PC-3 (cell line): ENCODE results near the gene CREBZF. TPM values are rescaled to one million over a fixed set of nuclear protein-coding genes. Genes with fewer than 3 reads are reported as not detected.

ENCODE experiments used
- ATAC-seq: fragments of 200-7000 bp; cut with Tn5 transposase; 2 replicates; pipeline ENCODE4 v1.9.1; 2020; ENCODE audit warnings: mild to moderate bottlenecking, moderate library complexity
- BruUV-seq: library from RNA; stranded (reverse); fragments of 400-500 nt; replicated peaks from 2 replicates; lab custom pipeline; 2021; lab: Mats Ljungman, UMichigan
- CTCF ChIA-PET: fragments of 300-600 bp; sonication (Branson Sonifier 250); formaldehyde crosslinking; loops from one replicate; lab custom pipeline; 2022; ENCODE audit warnings: antibody characterized with exemption; lab: Charles Lee
- POLR2A ChIA-PET: fragments of 300-600 bp; sonication (Branson Sonifier 250); formaldehyde crosslinking; loops from one replicate; lab custom pipeline; 2022; ENCODE audit warnings: antibody characterized with exemption; ENCODE audit not compliant: unreplicated experiment; lab: Charles Lee
- DNase-seq: peaks from one replicate; pipeline ENCODE4 v3.0.0-alpha.2; 2015
- H2AFZ ChIP-seq: fragments of 300-600 bp; sonication (generic); 2 replicates; pipeline ENCODE4 v1.6.0; 2016; ENCODE audit warnings: antibody characterized with exemption, low read length
- H3F3A ChIP-seq: fragments of 300-600 bp; sonication (generic); one replicate; pipeline ENCODE4 v1.6.0; 2017; ENCODE audit warnings: antibody characterized with exemption, low read length, control low read depth, mild to moderate bottlenecking; ENCODE audit not compliant: unreplicated experiment
- H3K27ac ChIP-seq: fragments of 300-600 bp; sonication (generic); 2 replicates; pipeline ENCODE4 v1.5.1; 2016; ENCODE audit warnings: mild to moderate bottlenecking, low read length
- H3K27me3 ChIP-seq: fragments of 300-600 bp; sonication (generic); 2 replicates; pipeline ENCODE4 v1.6.1; 2016; ENCODE audit warnings: low read length, mixed read lengths
- H3K36me3 ChIP-seq: fragments of 300-600 bp; sonication (generic); 2 replicates; pipeline ENCODE4 v1.6.1; 2016; ENCODE audit warnings: low read depth, mixed run types, low read length, mixed read lengths
- H3K4me1 ChIP-seq: fragments of 300-600 bp; sonication (generic); 2 replicates; pipeline ENCODE4 v1.5.1; 2016; ENCODE audit warnings: low read length; ENCODE audit not compliant: insufficient read depth
- H3K4me2 ChIP-seq: fragments of 300-600 bp; sonication (generic); 2 replicates; pipeline ENCODE4 v1.6.0; 2016; ENCODE audit warnings: low read length
- H3K4me3 ChIP-seq: fragments of 300-600 bp; sonication (generic); 2 replicates; pipeline ENCODE4 v1.5.1; 2016; ENCODE audit warnings: mild to moderate bottlenecking, low read length, mixed read lengths
- H3K79me2 ChIP-seq: fragments of 300-600 bp; sonication (generic); 2 replicates; pipeline ENCODE4 v1.6.1; 2017; ENCODE audit warnings: low read length, mixed read lengths
- H3K9ac ChIP-seq: fragments of 300-600 bp; sonication (generic); 2 replicates; pipeline ENCODE4 v1.6.0; 2016; ENCODE audit warnings: mild to moderate bottlenecking, low read length
- H3K9me2 ChIP-seq: fragments of 300-600 bp; sonication (generic); replicated peaks from 2 replicates; pipeline ENCODE4 v1.6.1; 2016; ENCODE audit warnings: mixed run types, low read length, mixed read lengths
- H3K9me3 ChIP-seq: fragments of 300-600 bp; sonication (generic); 2 replicates; pipeline ENCODE4 v1.6.1; 2016; ENCODE audit warnings: low read length, mixed read lengths
- H4K20me1 ChIP-seq: fragments of 300-600 bp; sonication (generic); 2 replicates; pipeline ENCODE4 v1.6.1; 2016; ENCODE audit warnings: low read length, mixed read lengths
- CTCF ChIP-seq: fragments of 300-600 bp; sonication (generic); conservative IDR thresholded peaks from 2 replicates; pipeline ENCODE4 v1.5.1; 2017; ENCODE audit warnings: antibody characterized with exemption, low read depth, mild to moderate bottlenecking, low read length
- EZH2 ChIP-seq: fragments of 300-600 bp; sonication (generic); IDR thresholded peaks from one replicate; pipeline ENCODE4 v1.6.1; 2017; ENCODE audit warnings: antibody characterized with exemption, mild to moderate bottlenecking, low read length; ENCODE audit not compliant: unreplicated experiment
- EZH2phosphoT487 ChIP-seq: fragments of 300-600 bp; sonication (generic); IDR thresholded peaks from 2 replicates; pipeline ENCODE4 v1.6.1; 2018; ENCODE audit warnings: mild to moderate bottlenecking, antibody characterized with exemption, low read length, borderline replicate concordance
- intact Hi-C: fragments of 100-400 bp; cut with micrococcal nuclease; formaldehyde crosslinking; loops from 2 replicates; pipeline ENCODE4 v1.9.0; 2023
- total RNA-seq: library from RNA; depleted of rRNA; stranded (reverse); fragments of >200 nt; gene quantifications from 2 replicates; pipeline ENCODE4 v1.2.3, GENCODE V29; 2014

CREBZF gene
- total RNA-seq, 1 experiment from 2014 or later = 75.0 TPM

DNA sequence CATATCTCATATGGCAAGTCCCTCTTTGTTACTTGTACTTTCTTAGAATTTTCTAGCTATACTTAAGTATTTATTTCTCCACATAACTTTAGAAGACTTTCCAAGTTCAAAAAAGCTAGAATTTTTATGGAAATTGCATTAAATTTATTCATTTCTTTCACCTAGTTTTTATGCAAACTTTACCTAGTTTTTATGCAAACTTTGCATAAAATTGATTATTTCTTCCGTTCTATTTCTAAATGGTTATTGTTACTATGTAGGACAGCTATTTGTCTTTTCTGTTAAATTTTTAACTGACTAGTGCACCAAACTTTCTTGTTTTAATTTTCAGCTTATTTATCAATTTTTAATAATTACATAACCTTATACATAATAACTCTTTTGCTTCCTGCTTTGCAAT is 3.2 kb upstream of the CREBZF start:
- ChIA-PET POLR2A (no interaction called here), CTCF (no interaction called here)
- H3K4me2 ChIP-seq = no peak overlapping the region
- H4K20me1 ChIP-seq = peaks cover 9% of the 10 kb centered on the region
- no peaks in the 10 kb centered on the region for H3K27me3 ChIP-seq
- peaks cover 6% of the 10 kb centered on the region for H3K4me1 ChIP-seq
- H3K9ac ChIP-seq = no peak overlapping the region
- no TSS peak for BruUV-seq
- no peak overlapping the region for H3K4me3 ChIP-seq
- no peak for TF ChIP-seq CTCF
- no peak for TF ChIP-seq EZH2
- TF ChIP-seq EZH2phosphoT487 = no peak
- DNase-seq (no peak), ATAC-seq (no peak)
- H3F3A ChIP-seq = no peaks in the 10 kb centered on the region
- no peaks in the 10 kb centered on the region for H3K9me2 ChIP-seq
- intact Hi-C loops = loop anchor here (10.0 kb wide), 1 partner anchor 577 kb away; the partner anchor contains the start of gene EED
- H2AFZ ChIP-seq = no peak overlapping the region
- H3K27ac ChIP-seq = no peak overlapping the region
- peaks cover 3% of the 10 kb centered on the region for H3K36me3 ChIP-seq
- no peaks in the 10 kb centered on the region for H3K9me3 ChIP-seq
- H3K79me2 ChIP-seq = peaks cover 18% of the 10 kb centered on the region

DNA sequence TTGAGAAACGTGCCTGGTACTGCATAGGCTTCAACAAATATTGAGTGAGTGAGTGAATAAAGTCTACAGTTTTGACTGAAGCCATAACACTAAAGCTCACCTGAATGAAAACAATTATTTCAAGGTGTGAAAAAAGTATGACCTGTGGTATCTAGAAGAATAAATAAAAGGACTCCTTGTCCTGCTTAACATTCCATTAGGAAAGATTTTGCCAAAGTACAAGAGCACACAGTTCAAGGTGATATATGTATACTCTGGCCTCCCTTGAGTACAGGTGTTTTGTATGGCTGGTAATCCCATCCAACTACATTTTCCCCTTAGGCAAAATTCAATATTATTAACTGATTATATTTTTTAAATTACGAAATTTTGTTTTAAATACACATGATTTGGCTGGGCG is 1.8 kb upstream of the CREBZF start:
- Histone ChIP-seq H3K9ac (no peak overlapping the region), H3K79me2 (peaks cover 33% of the 10 kb centered on the region), H3K9me2 (no peaks in the 10 kb centered on the region), H3F3A (no peaks in the 10 kb centered on the region), H3K27ac (no peak overlapping the region), H3K9me3 (no peaks in the 10 kb centered on the region), H4K20me1 (peaks cover 22% of the 10 kb centered on the region), H3K36me3 (peaks cover 15% of the 10 kb centered on the region), H3K4me3 (no peak overlapping the region), H2AFZ (peak overlapping the region; percentile 79; the same call in 1 of the 2 replicates), H3K4me2 (no peak overlapping the region), H3K27me3 (no peaks in the 10 kb centered on the region), H3K4me1 (peaks cover 6% of the 10 kb centered on the region)
- TF ChIP-seq EZH2phosphoT487 (no peak), CTCF (no peak), EZH2 (no peak)
- intact Hi-C loops = loop anchor here (10.0 kb wide), 1 partner anchor 578 kb away; the partner anchor contains the start of gene EED
- DNase-seq (no peak), ATAC-seq (no peak)
- ChIA-PET POLR2A (no interaction called here), CTCF (no interaction called here)
- BruUV-seq = no TSS peak

DNA sequence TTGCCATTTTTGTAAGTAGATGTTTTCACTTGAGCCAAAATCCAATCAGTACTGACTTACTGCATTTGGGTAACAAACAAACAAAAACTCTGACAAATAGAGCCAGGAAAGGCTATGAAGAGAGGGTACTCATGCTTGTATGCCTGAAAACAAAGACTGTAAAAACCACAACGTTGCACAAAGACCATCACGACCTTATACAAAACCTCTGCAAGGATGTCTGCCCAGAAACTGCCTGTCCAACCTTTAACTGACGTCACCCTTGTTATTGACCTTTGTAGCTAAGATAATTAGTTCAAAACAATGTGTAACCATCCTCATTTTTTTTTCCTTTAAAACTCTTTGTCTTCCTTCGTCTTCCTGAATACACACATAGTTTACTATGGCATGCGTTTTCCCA is 804 bp upstream of the CREBZF start:
- peaks cover 25% of the 10 kb centered on the region for H3K36me3 ChIP-seq
- 0 out of 2 replicates have a peak overlapping the region, but pooled peaks have one; percentile 99 for H3K9ac ChIP-seq
- no peaks in the 10 kb centered on the region for H3K9me3 ChIP-seq
- no peak for TF ChIP-seq EZH2phosphoT487
- TF ChIP-seq EZH2 = no peak
- TF ChIP-seq CTCF = no peak
- peaks cover 15% of the 10 kb centered on the region for H3K4me1 ChIP-seq
- peaks cover 42% of the 10 kb centered on the region for H3K79me2 ChIP-seq
- H4K20me1 ChIP-seq = peaks cover 32% of the 10 kb centered on the region
- no peak for ATAC-seq
- POLR2A ChIA-PET = interaction anchor here (0.6 kb wide), 1 partner anchor 18 kb away, joined by 3 read pairs; the partner anchor contains the start of gene TMEM126A
- H2AFZ ChIP-seq = peak overlapping the region; percentile 79
- H3K9me2 ChIP-seq = no peaks in the 10 kb centered on the region
- H3F3A ChIP-seq = no peaks in the 10 kb centered on the region
- BruUV-seq = no TSS peak
- H3K27me3 ChIP-seq = no peaks in the 10 kb centered on the region
- intact Hi-C loops = loop anchor here (10.0 kb wide), 1 partner anchor 579 kb away; the partner anchor contains the start of gene EED
- H3K27ac ChIP-seq = no peak overlapping the region
- no peak overlapping the region for H3K4me3 ChIP-seq
- CTCF ChIA-PET = no interaction called here
- H3K4me2 ChIP-seq = peak overlapping the region; percentile 96
- no peak for DNase-seq
